EL (cell line): ENCODE data around the gene PNMA8A.

ENCODE experiments used
- DNase-seq: peaks from one replicate; pipeline ENCODE4 v3.0.0-alpha.2; 2016

The PNMA8A gene

GRCh38 chr19:46426506-46427162, 44.7 kb downstream of the PNMA8A start:
- peak; percentile 79 for DNase-seq

DNA sequence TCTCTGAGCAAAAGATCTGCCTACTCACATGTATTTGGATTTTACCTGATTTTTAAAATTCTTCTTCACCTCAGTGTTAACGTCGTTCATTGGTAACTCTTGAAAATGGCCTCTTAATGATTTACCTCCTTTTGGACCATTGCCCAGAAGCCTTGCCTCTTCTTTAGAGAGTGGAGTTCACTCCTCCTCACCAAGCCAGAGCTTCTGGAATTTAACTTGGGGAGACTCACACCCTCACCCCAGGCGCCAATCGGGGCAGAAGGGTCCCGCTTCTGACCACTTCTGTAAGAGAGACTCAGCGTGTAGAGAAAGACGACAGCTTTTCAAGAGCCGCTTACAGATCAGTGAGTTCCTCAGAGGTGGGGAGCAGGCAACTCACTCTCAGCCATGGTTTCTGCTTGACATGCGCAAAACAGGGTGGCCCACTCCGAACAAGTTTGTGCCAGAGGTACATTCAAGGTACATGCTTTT, 45.3 kb downstream of the PNMA8A start:
- no peak for DNase-seq

DNA sequence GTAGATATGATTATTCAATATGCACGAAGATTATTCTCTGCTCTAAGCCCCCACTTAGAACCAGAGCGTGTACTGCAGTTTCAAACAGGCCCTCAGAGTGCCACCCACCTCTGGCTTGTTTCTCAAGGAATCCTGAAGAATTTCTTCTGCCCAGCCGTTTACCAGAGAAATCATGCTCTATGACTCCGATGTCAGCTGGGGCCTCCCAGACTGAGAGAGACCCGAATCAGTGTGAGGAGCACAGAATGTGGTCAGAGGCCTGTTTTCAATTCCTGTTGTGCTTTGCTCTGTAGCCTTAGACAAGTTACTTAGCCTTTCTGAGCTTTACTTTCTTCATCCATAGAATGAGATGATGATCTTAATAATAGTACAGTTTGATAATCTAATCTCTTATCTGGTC, 48.2 kb downstream of the PNMA8A start:
- DNase-seq = no peak

DNA sequence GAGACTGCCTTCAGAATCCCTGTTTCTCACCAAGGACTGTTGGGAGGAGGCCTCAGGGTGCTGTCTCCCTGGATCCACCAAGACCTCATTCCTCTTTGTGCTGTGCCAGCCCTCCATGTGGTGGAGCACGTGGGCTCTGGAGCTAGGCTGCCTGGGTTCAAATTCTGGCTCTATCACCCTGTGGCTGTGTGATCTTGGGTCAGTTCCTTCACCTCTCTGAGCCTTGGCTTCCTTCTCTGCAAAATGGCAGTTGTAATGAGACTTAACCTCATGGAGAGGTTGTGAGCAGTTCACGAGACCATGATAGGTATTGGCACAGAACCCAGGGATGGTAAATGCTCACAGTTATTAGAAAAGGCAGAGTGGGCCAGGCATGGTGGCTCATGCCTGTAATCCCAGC, 49.0 kb downstream of the PNMA8A start:
- no peak for DNase-seq

- DNase-seq = no peak
These were observed 51.3 kb downstream of the PNMA8A start for GRCh38 chr19:46420056-46420455.
